Activated CD4-positive, alpha-beta T cell treated with anti-CD3 and anti-CD28 coated beads, Interleukin-2, Interleukin-4, amounts not matched to agents 100 ng/mL and 50 ng/mL, durations not matched to agents 16 hours and 8 hours (primary cell): ENCODE data around the gene AP3B2.
"Not testable (repeated sequence)": the region's sequence is repeated elsewhere in the genome, so short reads cannot be mapped to it uniquely, and the experiment has no call there.

Experiments used
- DNase-seq: peaks from one replicate; pipeline ENCODE4 v3.0.0-alpha.2; 2020; ENCODE audit warnings: low spot score

The AP3B2 gene

DNA sequence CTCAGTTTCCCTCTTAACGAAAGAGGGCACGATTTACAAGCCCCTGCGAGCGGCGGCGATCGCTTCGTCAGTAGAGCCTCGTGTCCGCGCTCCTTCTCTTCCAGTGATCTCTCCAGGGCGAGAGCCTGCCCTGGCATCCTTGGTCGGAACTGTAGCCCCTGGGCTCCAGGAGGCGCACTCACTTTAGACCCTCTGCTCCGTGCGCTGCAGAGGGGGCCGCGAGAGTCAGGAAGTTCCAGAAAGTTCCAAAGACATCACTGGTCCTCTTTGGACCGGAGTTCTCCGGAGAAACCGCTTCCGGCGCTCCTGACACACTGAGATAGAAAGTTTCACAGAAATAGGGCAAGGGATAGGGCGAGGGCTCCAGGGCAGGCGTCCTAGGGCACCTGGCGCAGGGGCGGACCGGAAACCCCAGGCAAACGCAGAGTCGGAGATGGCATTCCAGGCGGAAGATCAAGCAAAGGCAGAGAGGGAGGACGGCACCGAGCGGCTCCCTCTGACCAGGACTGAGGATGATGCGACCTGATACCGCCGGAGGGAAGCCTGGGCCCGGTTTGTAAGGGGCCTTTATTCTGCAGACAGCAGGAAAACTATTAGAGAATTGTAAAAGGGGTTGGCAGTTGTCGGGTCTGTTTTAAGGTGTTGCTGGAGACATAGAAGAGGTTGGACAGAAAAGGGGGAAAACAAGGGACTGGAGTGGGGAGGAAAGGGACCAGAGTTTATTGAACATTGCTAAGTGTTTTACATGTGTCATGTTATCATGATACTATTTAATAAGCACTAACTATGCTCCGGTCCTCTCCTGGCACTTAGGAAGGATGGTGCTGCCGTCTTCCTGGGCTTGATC lies 61.2 kb downstream of the AP3B2 start:
- DNase-seq, result no peak

DNA sequence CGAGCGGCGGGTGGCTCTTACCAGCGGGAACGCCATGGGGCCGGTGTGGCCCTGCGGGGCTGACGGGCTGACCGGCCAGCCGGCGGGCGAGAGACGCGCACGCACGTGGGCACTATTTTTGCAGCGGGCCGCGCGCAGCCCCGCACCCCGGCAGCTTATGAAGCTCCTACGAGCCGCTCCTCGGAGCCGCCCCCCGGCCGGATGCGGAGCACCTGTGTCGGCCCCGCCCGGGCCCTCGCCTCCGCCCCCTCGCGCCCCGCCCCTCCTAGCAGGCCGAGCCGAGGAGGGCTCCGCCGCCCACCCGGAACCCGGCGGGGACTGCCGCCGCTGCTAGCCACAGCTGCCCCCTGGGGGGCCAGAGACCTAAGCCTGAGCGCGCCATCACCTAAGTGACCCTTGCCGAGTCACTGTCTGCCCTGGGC lies 61.8 kb downstream of the AP3B2 start:
- DNase-seq, result no peak

- DNase-seq, result no peak
Observed at GRCh38 chr15:82647045-82647834, 62.4 kb downstream of the AP3B2 start, which contains the start of gene CPEB1. Gene CPEB1, minus strand, starts transcription at chr15:82647363. Its CDS starts 18,904 bp downstream, at chr15:82628459.

GRCh38 chr15:82646250-82647044 lies 63.2 kb downstream of the AP3B2 start:
- no peak for DNase-seq

DNA sequence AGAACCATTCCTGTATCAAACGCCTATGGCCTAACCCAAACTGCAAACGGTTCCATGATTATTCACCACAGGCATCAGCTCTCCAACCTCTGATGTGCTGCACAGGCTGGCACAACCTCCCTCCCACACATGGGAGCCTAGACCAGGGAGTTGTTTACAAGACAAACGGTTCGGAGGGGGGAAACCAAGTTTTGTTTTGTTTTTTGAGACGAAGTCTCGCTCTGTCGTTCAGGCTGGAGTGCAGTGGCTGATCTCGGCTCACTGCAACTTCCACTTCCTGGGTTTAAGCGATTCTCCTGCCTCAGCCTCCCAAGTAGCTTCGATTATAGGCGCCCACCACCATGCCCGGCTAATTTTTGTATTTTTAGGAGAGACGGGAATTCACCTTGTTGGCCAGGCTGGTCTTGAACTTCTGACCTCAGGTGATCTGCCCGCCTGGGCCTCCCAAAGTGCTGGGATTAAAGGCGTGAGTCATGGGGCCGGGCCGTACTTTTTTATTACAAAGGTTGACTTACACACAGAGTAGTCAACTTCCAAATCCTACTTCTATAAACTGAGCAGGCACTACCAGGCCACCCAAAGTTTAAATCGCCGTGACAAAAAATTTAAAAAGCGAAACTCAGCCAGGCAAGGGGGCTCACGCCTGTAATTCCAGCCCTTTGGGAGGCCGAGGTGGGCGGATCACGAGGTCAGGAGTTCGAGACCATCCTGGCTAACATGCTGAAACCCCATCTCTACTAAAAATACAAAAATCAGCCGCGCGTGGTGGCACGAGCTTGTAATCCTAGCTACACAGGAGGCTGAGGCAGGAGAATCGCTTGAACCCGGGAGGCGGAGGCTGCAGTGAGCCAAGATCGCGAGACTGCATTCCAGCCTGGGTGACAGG lies 64.5 kb downstream of the AP3B2 start:
- DNase-seq, result not testable (repeated sequence)

DNA sequence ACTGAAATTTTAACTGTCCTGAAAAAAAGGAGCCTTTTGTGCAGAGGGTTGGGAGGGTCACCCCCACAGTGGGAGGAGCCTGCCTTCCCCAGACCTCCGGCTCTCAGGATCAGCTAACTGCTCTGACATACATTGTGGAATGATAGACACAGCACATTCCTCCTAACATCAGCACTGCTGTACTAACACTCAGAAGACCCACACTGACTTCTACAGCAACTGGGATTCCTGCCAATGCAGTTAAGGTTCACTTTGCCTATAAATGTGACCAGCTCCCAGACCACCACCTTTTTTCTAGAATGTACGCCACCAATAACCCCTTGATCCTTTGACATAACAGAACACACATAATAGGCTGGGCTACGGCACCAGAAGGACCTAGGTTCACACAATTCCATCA lies 65.7 kb downstream of the AP3B2 start:
- no peak for DNase-seq

DNA sequence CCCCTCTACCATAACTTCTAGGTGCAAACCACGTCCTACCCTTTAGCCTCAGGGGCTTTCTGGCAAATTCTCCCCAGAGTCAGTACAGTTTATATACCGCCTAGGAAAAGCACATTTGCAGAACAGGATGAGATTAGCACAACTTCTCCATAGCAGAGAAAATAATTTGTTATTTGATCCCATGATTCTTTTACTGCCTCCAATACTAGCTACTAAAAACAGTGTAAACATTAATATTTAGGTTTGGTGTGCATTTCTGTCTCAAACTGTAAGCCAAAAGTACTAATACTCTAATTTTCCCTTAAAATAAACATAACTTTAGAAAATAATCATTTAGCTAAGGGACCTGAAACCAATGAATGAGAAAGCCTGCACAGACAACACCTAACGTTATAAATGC lies 67.0 kb downstream of the AP3B2 start:
- DNase-seq, result no peak

- no peak for DNase-seq
Observed at GRCh38 chr15:82641129-82641798, 68.4 kb downstream of the AP3B2 start.

DNA sequence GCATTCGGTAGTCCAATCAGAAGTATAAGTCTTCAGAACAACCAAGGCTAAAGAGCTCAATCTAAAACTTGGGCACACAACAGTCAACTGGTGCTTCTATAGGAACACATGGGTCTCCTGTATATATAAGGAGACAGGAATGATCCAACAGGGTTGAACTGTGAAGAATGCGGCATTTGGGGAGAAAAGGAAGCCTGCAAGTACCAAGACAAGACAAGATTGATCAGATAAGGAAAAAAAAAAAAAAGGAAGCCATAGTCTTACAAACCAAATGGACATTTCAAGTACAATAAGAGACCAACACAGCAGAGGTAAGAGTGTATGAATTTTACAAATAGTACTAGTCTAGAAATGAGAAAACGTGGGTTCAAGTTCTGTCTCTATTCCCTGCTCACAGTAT lies 69.0 kb downstream of the AP3B2 start:
- no peak for DNase-seq

GRCh38 chr15:82635798-82636197 lies 73.9 kb downstream of the AP3B2 start:
- no peak for DNase-seq

- no peak for DNase-seq
Observed at GRCh38 chr15:82630033-82630432, 79.6 kb downstream of the AP3B2 start.

GRCh38 chr15:82625136-82625535 lies 84.5 kb downstream of the AP3B2 start:
- no peak for DNase-seq

GRCh38 chr15:82624438-82624837 lies 85.2 kb downstream of the AP3B2 start:
- no peak for DNase-seq

GRCh38 chr15:82624008-82624407 lies 85.7 kb downstream of the AP3B2 start:
- no peak for DNase-seq

DNA sequence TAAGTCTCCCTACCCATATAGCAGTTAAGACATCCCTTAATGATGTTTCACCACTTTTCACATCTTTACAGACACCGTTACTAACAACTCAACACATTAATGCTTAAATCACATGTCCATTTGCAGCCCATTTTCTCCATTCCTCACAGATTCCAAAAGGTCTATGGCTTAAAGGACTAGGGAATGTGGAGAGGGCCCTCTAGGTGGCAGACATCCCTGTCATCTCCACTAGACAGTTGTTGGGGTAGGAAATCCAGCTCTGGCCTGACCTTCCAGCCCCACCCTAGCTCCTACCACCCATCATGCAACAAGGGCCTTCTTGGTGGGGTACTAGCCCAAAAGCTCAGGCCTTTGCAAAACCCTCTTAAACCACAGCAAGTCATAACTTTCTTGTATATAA lies 87.7 kb downstream of the AP3B2 start:
- no peak for DNase-seq

GRCh38 chr15:82613747-82614146 lies 95.9 kb downstream of the AP3B2 start:
- no peak for DNase-seq

DNA sequence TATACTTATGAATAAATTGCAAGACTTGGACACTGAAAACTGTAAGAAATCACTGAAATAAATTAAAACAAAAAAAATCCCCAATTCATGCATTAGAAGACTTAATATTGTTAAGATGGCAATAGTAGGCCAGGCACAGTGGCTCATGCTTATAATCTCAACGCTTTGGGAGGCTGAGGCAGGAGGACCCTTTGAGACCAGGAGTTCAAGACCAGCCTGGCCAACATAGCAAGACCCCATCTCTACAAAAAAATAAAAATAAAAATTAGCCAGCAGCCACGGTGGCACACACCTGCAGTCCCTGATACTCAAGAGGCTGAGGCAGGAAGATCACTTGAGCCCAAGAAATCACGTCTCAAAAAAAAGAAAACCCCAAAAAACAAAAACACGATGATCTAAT lies 98.3 kb downstream of the AP3B2 start:
- DNase-seq, result no peak
